HUES64 (cell line): ENCODE measurements around the gene PANK4.

Experiments used
- H3K27ac ChIP-seq: 2 replicates; pipeline ENCODE4 v1.7.0; 2013; ENCODE audit warnings: low read depth, low read length, inconsistent platforms
- H3K27me3 ChIP-seq: 2 replicates; pipeline ENCODE4 v1.6.1; 2013; ENCODE audit warnings: mild to moderate bottlenecking, low read length; ENCODE audit not compliant: insufficient read depth
- H3K36me3 ChIP-seq: 2 replicates; pipeline ENCODE4 v1.6.1; 2013; ENCODE audit warnings: mild to moderate bottlenecking, low read length; ENCODE audit not compliant: insufficient read depth
- H3K4me1 ChIP-seq: 2 replicates; pipeline ENCODE4 v1.6.1; 2013; ENCODE audit warnings: mild to moderate bottlenecking, low read length, moderate library complexity; ENCODE audit not compliant: insufficient read depth
- H3K4me3 ChIP-seq: 2 replicates; pipeline ENCODE4 v1.5.1; 2013; ENCODE audit warnings: mild to moderate bottlenecking, low read length, moderate library complexity
- H3K9ac ChIP-seq: 2 replicates; pipeline ENCODE4 v1.6.1; 2013; ENCODE audit warnings: mild to moderate bottlenecking, low read depth, low read length
- H3K9me3 ChIP-seq: 2 replicates; pipeline ENCODE4 v1.6.1; 2013; ENCODE audit warnings: low read depth, low read length; ENCODE audit not compliant: insufficient read depth
- WGBS: fragments of 150-250, 120-280 bp; methylation state at CpG from one replicate; pipeline ENCODE4 v1.1.7; 2013; ENCODE audit warnings: missing lambda C conversion rate; 5-methylcytosine and 5-hydroxymethylcytosine counted together

PANK4 gene

DNA sequence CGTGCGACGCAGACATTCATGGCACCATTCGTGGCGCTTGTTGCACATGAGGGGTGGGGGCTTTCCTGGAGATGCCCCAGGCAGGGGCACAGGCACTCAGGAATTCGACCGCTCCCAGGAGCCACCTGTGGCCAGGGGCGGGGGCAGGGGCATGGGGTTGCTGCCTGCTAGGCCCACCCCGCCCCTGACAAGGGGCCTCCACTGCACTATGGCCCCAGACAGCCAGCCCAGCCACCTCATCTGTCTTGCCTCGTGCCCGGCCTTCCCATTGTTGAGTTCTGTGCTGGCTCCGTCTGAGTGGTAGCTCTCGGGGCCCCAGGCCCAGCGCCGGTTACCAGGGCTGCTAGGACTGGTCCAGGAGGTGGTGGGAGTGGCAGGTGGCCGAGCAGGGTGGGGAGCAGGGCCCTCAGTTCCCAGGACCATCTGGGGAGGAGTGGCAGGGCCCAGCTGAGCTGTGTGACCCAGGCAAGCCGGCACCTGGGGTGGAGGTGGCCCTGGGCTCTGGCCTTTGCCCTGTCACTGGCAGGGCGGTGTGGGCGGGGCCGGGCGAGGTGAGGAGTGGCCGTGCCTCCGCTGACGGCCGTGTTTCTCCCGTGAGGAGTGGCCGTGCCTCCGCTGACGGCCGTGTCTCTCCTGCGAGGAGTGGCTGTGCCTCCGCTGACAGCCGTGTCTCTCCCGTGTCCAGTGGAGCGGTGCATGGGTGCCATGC lies 48.5 kb downstream of the PANK4 start:
- Histone ChIP-seq H3K4me1 (no peaks in the 10 kb centered on the region), H3K36me3 (no peaks in the 10 kb centered on the region), H3K4me3 (no peak overlapping the region), H3K9ac (no peak overlapping the region), H3K9me3 (no peaks in the 10 kb centered on the region), H3K27ac (no peak overlapping the region), H3K27me3 (no peaks in the 10 kb centered on the region)
- WGBS = 83% methylated on average over 35 of the region's 35 CpGs

DNA sequence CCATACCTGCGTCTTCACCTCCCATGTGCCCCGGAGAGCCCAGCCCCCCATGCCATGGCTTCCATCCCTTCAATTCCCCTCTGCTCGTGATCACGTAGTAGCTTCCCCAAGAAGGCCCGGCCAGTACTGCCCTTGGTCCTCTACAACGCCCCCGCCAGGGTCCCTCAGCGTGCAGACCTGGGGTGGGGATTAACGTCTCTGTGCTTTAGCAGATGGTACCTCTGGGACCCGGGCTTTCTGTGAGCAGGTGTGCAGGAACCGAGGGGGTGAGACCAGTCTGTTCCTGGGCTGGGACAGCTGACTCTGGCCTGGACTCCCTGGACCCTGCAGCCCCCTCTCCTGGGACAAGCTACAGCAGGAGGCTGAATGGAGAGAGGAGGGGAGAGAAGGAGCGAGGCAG lies 49.1 kb downstream of the PANK4 start:
- Histone ChIP-seq H3K4me1 (no peaks in the 10 kb centered on the region), H3K4me3 (no peak overlapping the region), H3K9ac (no peak overlapping the region), H3K36me3 (no peaks in the 10 kb centered on the region), H3K27ac (no peak overlapping the region), H3K27me3 (no peaks in the 10 kb centered on the region), H3K9me3 (no peaks in the 10 kb centered on the region)
- 79% methylated on average over 12 of the region's 12 CpGs for WGBS

DNA sequence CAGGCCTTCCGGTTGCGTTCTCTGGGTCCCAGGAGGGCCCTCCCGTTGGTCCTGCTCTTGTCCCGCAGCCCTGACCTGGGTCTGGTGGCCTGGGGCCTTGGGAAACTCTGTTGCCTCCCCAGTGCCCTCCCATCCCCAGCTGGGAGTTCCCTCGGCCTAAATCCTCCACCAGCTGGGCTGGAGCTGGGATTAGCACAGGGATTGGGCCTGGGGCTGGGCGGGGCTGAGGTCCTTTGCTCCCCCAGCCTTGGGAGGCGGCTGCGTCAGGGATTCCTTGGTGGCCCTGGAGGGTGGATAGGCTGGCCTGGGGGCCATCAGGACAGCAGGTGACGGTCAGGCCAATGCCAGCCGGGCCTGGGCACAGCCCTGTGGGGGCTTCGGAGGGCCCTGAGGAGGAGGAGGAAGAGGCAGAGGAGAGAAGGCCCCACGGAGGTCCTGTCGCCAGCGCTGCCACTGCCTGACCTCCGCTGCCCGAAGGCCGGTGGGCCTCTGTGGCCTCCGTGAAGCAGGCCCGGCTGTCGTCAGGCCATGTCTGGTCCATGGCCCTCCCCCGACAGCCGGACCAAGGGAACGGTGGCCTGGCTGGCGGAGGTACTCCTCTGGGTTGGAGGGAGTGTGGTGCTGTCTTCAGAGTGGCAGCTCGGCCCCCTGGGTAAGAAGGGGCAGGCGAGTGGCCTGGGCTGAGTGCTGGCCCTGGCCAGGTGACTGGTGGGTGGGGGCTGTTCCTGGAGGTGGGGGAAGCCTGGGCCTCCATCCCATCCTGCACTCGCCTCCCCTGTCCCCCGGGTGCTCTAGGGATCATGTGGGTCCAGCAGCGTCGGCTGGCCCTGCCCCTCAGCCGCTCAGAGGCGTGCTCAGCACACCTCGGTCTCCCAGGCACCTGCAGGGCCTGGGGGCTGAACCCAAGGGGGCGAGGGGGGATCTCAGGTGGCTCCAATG lies 50.1 kb downstream of the PANK4 start, which contains the start of gene PLCH2:
Gene PLCH2, plus strand, starts transcription at position 229 of the 939 bp plus-strand sequence. Its CDS starts 300 bp downstream, at position 529.
- Histone ChIP-seq H3K9ac (no peak within 1 kb of the TSS), H3K4me1 (no peaks in the 10 kb centered on the region), H3K27ac (no peak within 1 kb of the TSS), H3K4me3 (no peak within 1 kb of the TSS), H3K36me3 (no peaks in the 10 kb centered on the region), H3K27me3 (no peaks in the 10 kb centered on the region), H3K9me3 (no peaks in the 10 kb centered on the region)
- 88% methylated on average over 34 of the region's 34 CpGs for WGBS

DNA sequence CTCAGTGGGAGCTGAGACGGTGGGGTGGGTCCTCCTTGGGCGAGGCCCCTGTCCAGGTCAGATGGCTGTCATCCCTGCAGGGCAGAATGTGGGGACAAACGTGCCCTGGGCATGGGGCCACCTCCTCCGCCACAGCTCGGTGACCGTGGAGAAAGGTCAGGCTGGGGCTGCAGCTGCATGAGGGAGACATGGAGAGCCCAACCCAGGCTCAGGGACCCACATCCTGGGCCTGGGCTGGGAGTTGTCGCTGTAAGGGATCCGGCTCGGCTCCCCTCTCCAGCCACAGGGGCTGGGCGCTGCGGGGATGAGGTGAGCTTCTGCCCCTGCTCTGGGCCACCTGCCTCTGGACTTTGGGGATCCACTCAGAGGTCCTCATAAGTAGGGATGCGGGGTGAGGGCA lies 50.8 kb downstream of the PANK4 start:
- no peak overlapping the region for H3K27ac ChIP-seq
- no peaks in the 10 kb centered on the region for H3K27me3 ChIP-seq
- H3K4me1 ChIP-seq = no peaks in the 10 kb centered on the region
- no peaks in the 10 kb centered on the region for H3K9me3 ChIP-seq
- 94% methylated on average over 12 of the region's 12 CpGs for WGBS
- H3K36me3 ChIP-seq = no peaks in the 10 kb centered on the region
- no peak overlapping the region for H3K9ac ChIP-seq
- no peak overlapping the region for H3K4me3 ChIP-seq

DNA sequence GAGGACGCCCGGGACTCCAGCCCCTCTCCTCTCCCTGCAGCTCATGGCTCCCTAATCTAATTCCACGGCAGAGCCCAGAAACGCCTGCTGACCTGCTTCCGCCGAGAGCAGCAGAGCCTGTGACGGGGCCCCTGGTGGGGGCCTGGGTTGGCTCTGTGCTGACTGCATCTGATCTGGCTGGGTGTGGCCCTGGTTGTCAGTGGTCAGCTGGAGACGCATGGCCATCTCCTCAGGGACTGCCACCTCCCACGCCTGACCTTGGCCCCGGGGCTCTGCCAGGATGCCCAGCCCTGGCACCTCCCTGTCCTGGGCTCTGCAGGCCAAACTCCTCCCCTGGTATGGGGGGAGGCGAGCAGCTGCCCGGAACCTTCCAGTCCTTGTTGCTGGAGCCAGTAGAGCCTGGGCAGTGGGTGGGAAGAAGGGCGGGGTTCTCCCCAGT lies 51.4 kb downstream of the PANK4 start:
- Histone ChIP-seq H3K4me3 (no peak overlapping the region), H3K4me1 (no peaks in the 10 kb centered on the region), H3K27me3 (no peaks in the 10 kb centered on the region), H3K36me3 (no peaks in the 10 kb centered on the region), H3K9ac (no peak overlapping the region), H3K27ac (no peak overlapping the region), H3K9me3 (no peaks in the 10 kb centered on the region)
- 92% methylated on average over 13 of the region's 13 CpGs for WGBS

DNA sequence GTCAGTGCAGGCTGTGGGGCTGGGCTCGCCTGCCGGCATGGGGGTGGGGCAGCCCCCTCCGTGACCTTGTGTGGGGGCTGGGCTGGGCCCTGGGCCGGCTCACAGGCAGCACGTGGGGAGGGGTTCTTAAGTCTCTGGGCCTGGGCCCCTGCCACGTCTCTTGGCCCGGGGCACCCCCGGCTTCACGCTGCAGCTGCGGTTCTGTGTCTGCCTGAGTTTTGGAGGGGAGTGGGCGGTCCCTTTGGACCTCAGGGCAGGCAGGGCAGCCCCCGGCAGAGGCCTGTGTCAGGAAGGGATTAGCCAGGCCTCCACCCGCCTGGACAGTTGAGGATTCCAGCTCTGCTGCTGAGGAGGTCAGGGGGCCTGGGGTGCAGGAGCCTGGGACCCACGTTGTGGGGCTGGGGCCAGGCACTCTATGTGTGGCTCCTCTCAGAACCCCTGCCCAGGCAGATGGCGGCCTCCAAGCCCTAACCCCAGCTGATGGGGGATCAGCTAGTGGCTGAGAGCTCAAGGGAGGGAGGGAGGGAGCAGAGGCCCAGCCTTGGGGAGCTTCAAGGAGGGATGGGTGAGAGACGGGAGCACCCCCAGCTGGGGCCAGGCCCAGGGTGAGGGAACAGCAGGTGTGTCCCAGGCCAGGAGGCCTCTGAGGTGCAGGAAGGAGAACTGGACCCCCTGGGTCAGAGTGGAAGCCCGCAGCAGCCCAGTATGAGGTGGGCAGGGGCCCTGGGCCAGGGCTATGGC lies 52.1 kb downstream of the PANK4 start:
- H3K27me3 ChIP-seq = no peaks in the 10 kb centered on the region
- no peaks in the 10 kb centered on the region for H3K9me3 ChIP-seq
- no peaks in the 10 kb centered on the region for H3K36me3 ChIP-seq
- 60% methylated on average over 17 of the region's 17 CpGs for WGBS
- no peak overlapping the region for H3K9ac ChIP-seq
- no peaks in the 10 kb centered on the region for H3K4me1 ChIP-seq
- no peak overlapping the region for H3K27ac ChIP-seq
- H3K4me3 ChIP-seq = no peak overlapping the region

DNA sequence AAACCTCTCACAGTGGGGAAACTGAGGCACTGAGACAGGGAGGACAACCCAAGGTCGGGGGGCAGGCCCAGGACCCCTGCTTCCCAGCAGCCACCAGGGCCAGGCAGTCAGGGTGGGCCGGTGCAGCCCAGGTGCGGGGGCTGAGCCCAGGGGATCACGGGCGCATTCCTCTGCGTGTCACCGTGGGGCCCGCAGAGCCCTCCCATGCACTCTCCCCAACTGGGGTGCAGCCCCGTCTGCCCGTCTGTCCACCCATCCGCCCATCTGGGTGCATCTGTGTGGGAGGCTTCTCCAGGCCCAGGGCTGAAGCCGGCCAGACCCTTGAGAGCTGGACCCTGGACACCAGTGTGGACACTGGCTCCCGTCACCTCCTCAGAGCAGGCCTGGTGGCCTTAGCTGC lies 53.2 kb downstream of the PANK4 start:
- WGBS = 92% methylated on average over 13 of the region's 13 CpGs
- H3K27ac ChIP-seq = no peak overlapping the region
- H3K9me3 ChIP-seq = no peaks in the 10 kb centered on the region
- no peak overlapping the region for H3K4me3 ChIP-seq
- H3K27me3 ChIP-seq = no peaks in the 10 kb centered on the region
- no peak overlapping the region for H3K9ac ChIP-seq
- H3K4me1 ChIP-seq = no peaks in the 10 kb centered on the region
- H3K36me3 ChIP-seq = no peaks in the 10 kb centered on the region

DNA sequence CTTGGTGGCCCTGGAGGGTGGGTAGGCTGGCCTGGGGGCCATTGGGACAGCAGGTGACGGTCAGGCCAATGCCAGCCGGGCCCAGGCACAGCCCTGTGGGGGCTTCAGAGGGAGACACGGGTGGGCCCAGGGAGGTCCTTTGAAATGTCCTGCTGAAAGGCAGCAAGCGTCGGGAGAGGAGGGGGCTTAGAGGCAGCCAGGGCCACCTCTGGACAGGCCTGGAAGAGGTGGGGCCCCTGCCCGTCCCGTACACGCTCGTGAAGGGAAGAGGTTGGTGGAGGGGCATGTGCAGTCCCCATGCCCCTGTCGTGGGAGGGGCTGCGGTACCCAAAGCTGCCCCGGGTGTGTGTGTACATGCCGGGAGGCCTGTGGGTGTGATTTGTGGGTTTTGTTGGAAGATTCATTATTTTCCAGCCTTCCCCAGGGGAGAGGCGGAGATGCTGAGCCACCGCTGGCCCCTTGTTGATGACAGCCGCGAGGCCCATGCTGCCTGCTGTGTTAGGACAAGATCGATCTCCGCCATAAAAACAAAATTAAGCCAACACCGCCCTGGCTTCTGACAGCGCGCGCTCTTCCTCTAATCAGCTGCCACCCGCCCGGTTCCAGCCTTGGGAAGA lies 53.7 kb downstream of the PANK4 start:
- 94% methylated on average over 25 of the region's 25 CpGs for WGBS
- Histone ChIP-seq H3K4me3 (no peak overlapping the region), H3K4me1 (no peaks in the 10 kb centered on the region), H3K27me3 (no peaks in the 10 kb centered on the region), H3K9me3 (no peaks in the 10 kb centered on the region), H3K36me3 (no peaks in the 10 kb centered on the region), H3K9ac (no peak overlapping the region), H3K27ac (no peak overlapping the region)

DNA sequence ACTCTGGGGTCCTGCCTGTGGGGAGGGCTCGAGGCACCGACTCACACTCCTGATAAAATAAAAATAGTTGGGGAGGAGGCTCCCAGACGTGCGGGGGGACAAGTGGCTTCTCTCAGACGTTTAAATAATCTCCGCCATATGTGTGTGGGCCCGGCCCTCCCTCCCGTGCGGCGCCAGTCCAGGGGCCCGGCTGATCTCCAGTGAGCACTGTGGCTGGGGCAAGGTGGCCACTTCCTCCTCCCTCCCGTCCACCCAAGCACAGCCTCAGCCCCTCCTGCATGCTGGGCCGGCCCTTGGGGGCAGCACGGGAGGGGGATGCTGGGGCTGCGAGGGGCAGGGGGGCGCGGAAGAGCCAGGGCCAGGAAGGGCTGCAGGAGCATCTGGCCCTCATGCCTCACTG lies 54.3 kb downstream of the PANK4 start:
- no peak overlapping the region for H3K27ac ChIP-seq
- 86% methylated on average over 17 of the region's 17 CpGs for WGBS
- no peak overlapping the region for H3K4me3 ChIP-seq
- no peaks in the 10 kb centered on the region for H3K4me1 ChIP-seq
- no peaks in the 10 kb centered on the region for H3K27me3 ChIP-seq
- H3K9me3 ChIP-seq = no peaks in the 10 kb centered on the region
- H3K9ac ChIP-seq = no peak overlapping the region
- no peaks in the 10 kb centered on the region for H3K36me3 ChIP-seq

DNA sequence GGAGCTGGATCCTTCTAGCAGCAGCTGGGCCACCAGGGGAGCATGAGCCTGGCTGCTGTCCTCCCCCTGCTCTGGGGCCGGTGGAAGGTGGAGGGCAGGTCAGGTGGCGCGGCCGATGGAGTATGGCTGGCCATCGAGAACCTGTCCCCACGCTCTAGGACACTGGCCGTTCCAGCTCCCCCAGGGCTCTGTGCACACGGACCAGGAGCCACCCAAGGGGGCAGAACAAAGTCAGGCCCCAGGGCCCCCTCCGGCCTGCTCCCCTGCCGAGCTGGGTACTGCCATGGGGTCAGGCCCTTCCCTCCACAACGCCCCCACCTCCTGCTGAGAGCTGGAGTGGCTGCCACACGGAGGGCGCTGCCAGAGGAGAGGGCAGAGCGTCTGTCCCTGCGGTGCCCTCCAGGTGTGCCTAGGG lies 54.8 kb downstream of the PANK4 start:
- no peaks in the 10 kb centered on the region for H3K27me3 ChIP-seq
- WGBS = 87% methylated on average over 15 of the region's 15 CpGs
- H3K4me3 ChIP-seq = no peak overlapping the region
- H3K27ac ChIP-seq = no peak overlapping the region
- no peaks in the 10 kb centered on the region for H3K4me1 ChIP-seq
- no peaks in the 10 kb centered on the region for H3K36me3 ChIP-seq
- no peaks in the 10 kb centered on the region for H3K9me3 ChIP-seq
- no peak overlapping the region for H3K9ac ChIP-seq

DNA sequence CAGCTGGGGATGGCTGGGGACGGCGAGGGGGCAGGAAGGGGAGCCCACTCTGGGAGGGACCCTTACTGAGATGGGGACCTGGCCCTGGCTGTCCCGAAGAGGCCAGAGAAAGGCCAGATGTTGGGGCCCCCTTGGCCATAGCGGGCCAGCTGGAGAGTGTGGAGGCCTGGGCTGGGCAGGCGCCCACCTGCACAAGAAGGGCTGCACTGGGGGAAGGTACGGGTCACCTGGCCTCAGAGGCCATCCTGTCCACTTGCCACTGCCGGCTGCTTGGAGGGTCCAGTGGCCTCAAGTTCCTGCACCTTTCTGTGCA lies 55.3 kb downstream of the PANK4 start:
- Histone ChIP-seq H3K9ac (no peak overlapping the region), H3K9me3 (no peaks in the 10 kb centered on the region), H3K4me3 (no peak overlapping the region), H3K27me3 (no peaks in the 10 kb centered on the region), H3K4me1 (no peaks in the 10 kb centered on the region), H3K27ac (no peak overlapping the region), H3K36me3 (no peaks in the 10 kb centered on the region)
- WGBS = 89% methylated on average over 7 of the region's 7 CpGs
